Measurements from ENCODE around the gene KCND1. TPM values are rescaled to one million over a fixed set of nuclear protein-coding genes. Genes with fewer than 3 reads are reported as not detected.

The KCND1 gene
- polyA plus RNA-seq, 1 donor (not counting 4 experiments of a cell fraction or from before 2014, with no cell fraction given), result 0.20 TPM

- Histone ChIP-seq H3K36me3 (ENCODE audit: control insufficient read depth in 2 of 2, extremely low read depth in 1 of 2, insufficient read depth in 2 of 2, low read length in 2 of 2) (peaks cover 0 to 6% of the 10 kb centered on the region in 2 experiments), H3K9me3 (ENCODE audit: control insufficient read depth, low read depth, low read length) (no peaks in the 10 kb centered on the region), H3K27me3 (ENCODE audit: control insufficient read depth, extremely low read depth, insufficient read depth, low read length) (no peaks in the 10 kb centered on the region), H3K27ac (ENCODE audit: control insufficient read depth, insufficient read depth, low read length) (no peak overlapping the region), H2AFZ (ENCODE audit: control insufficient read depth, low read length) (no peak overlapping the region), H3K4me2 (ENCODE audit: control insufficient read depth, extremely low read depth, insufficient read depth, low read depth, low read length) (no peak overlapping the region), H4K20me1 (ENCODE audit: control insufficient read depth, extremely low read depth, insufficient read depth, low read length) (no peaks in the 10 kb centered on the region), H3K9me1 (ENCODE audit: control insufficient read depth, extremely low read depth, insufficient read depth, low read length) (no peaks in the 10 kb centered on the region), H3K79me2 (ENCODE audit: control insufficient read depth, insufficient read depth, low read length) (no peaks in the 10 kb centered on the region), H3K4me3 (ENCODE audit: control insufficient read depth in 2 of 3, extremely low read depth in 1 of 3, insufficient read depth in 2 of 3, low read depth in 1 of 3, low read length in 3 of 3) (no peak overlapping the region), H3K9ac (ENCODE audit: control insufficient read depth, extremely low read depth, insufficient read depth, low read length) (no peak overlapping the region), H3K4me1 (ENCODE audit: control insufficient read depth, extremely low read depth, insufficient read depth, low read length) (peaks cover 5% of the 10 kb centered on the region)
- FAIRE-seq (no peak), DNase-seq (ENCODE audit: low read depth, low spot score) (no peak)
- no peak for TF ChIP-seq EZH2 (IDR thresholded peaks at IDR 0.05; ENCODE audit: low read length)
- no peak for TF ChIP-seq CTCF (optimal IDR thresholded peaks at IDR 0.05 in 1 of 3, IDR thresholded peaks at IDR 0.05 in 1 of 3, conservative IDR thresholded peaks at IDR 0.05 in 1 of 3; ENCODE audit: extremely low read depth in 1 of 3, insufficient read depth in 2 of 3, low read length in 3 of 3)
- dilution Hi-C loops (cut with MboI; ENCODE audit: extremely low pct_ligation_motif_present, low sequenced_read_pairs), result no loop called here
Measured at GRCh38 chrX:48975041-48975440, 3.4 kb upstream of the KCND1 start.

DNA sequence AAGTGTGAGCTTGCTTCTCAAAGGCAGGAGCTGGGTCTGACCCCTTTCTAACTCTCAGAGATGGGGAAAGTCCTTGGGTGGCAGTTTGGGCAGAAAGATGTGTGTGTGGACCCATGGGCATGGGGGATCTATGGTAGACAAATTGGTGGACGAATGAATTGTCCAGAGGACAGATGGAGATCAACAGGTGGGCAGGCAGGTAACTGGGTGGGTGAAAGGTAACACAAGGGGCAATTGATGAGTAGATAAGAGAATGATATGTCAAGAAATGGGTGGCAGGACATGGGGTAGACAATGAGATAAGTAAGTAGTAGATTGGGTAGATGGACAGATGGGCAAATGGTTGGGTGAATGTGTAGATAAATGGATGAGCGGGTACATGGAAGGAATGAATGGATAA, 2.9 kb upstream of the KCND1 start:
- Histone ChIP-seq H3K9me3 (ENCODE audit: control insufficient read depth, low read depth, low read length) (no peaks in the 10 kb centered on the region), H3K27ac (ENCODE audit: control insufficient read depth, insufficient read depth, low read length) (no peak overlapping the region), H3K4me3 (ENCODE audit: control insufficient read depth in 2 of 3, extremely low read depth in 1 of 3, insufficient read depth in 2 of 3, low read depth in 1 of 3, low read length in 3 of 3) (no peak overlapping the region), H3K4me2 (ENCODE audit: control insufficient read depth, extremely low read depth, insufficient read depth, low read depth, low read length) (no peak overlapping the region), H3K36me3 (ENCODE audit: control insufficient read depth in 2 of 2, extremely low read depth in 1 of 2, insufficient read depth in 2 of 2, low read length in 2 of 2) (peaks cover 0 to 6% of the 10 kb centered on the region in 2 experiments), H3K9ac (ENCODE audit: control insufficient read depth, extremely low read depth, insufficient read depth, low read length) (no peak overlapping the region), H3K4me1 (ENCODE audit: control insufficient read depth, extremely low read depth, insufficient read depth, low read length) (peaks cover 5% of the 10 kb centered on the region), H2AFZ (ENCODE audit: control insufficient read depth, low read length) (no peak overlapping the region), H4K20me1 (ENCODE audit: control insufficient read depth, extremely low read depth, insufficient read depth, low read length) (no peaks in the 10 kb centered on the region), H3K79me2 (ENCODE audit: control insufficient read depth, insufficient read depth, low read length) (no peaks in the 10 kb centered on the region), H3K27me3 (ENCODE audit: control insufficient read depth, extremely low read depth, insufficient read depth, low read length) (no peaks in the 10 kb centered on the region), H3K9me1 (ENCODE audit: control insufficient read depth, extremely low read depth, insufficient read depth, low read length) (no peaks in the 10 kb centered on the region)
- no peak for TF ChIP-seq EZH2 (IDR thresholded peaks at IDR 0.05; ENCODE audit: low read length)
- no peak for TF ChIP-seq CTCF (optimal IDR thresholded peaks at IDR 0.05 in 1 of 3, IDR thresholded peaks at IDR 0.05 in 1 of 3, conservative IDR thresholded peaks at IDR 0.05 in 1 of 3; ENCODE audit: extremely low read depth in 1 of 3, insufficient read depth in 2 of 3, low read length in 3 of 3)
- DNase-seq (ENCODE audit: low read depth, low spot score) (no peak), FAIRE-seq (no peak)
- dilution Hi-C loops (cut with MboI; ENCODE audit: extremely low pct_ligation_motif_present, low sequenced_read_pairs), result no loop called here

Measured in keratinocyte (primary cell).